Measurements from ENCODE around the gene ZMIZ1. TPM values are rescaled to one million over a fixed set of nuclear protein-coding genes. Genes with fewer than 3 reads are reported as not detected.

ZMIZ1 gene
- total and polyA plus RNA-seq, 2 experiments from 2014 or later, result 48.2 to 78.8 TPM

GRCh38 chr10:79051766-79052165, 17.0 kb upstream of the ZMIZ1 start:
- Histone ChIP-seq H3K4me1 (ENCODE audit: low read depth) (peaks cover 30% of the 10 kb centered on the region), H3K27me3 (no peaks in the 10 kb centered on the region), H3K4me3 (no peak overlapping the region), H3K9me3 (ENCODE audit: low read depth) (no peaks in the 10 kb centered on the region), H3K27ac (no peak overlapping the region), H3K36me3 (no peaks in the 10 kb centered on the region)
- DNase-seq (ENCODE audit: low read depth in 1 of 2, low spot score in 1 of 2), result no peak
- no peak for TF ChIP-seq CTCF (IDR thresholded peaks at IDR 0.05; ENCODE audit: low read depth, low read length)

- Histone ChIP-seq H3K9me3 (ENCODE audit: low read depth) (no peaks in the 10 kb centered on the region), H3K4me1 (ENCODE audit: low read depth) (peaks cover 23% of the 10 kb centered on the region), H3K36me3 (no peaks in the 10 kb centered on the region), H3K27ac (no peak overlapping the region), H3K4me3 (no peak overlapping the region), H3K27me3 (no peaks in the 10 kb centered on the region)
- peak; percentile 7 for TF ChIP-seq CTCF (IDR thresholded peaks at IDR 0.05; ENCODE audit: low read depth, low read length)
- DNase-seq (ENCODE audit: low read depth in 1 of 2, low spot score in 1 of 2), result peak; percentile 22 to 57
Observed at GRCh38 chr10:79052291-79053080, 16.3 kb upstream of the ZMIZ1 start.

GRCh38 chr10:79053081-79053434, 15.7 kb upstream of the ZMIZ1 start:
- no peak for TF ChIP-seq CTCF (IDR thresholded peaks at IDR 0.05; ENCODE audit: low read depth, low read length)
- no peaks in the 10 kb centered on the region for H3K27me3 ChIP-seq
- H3K4me1 ChIP-seq (ENCODE audit: low read depth), result peaks cover 20% of the 10 kb centered on the region
- DNase-seq (ENCODE audit: low read depth in 1 of 2, low spot score in 1 of 2), result no peak
- H3K36me3 ChIP-seq, result no peaks in the 10 kb centered on the region
- H3K4me3 ChIP-seq, result no peak overlapping the region
- no peaks in the 10 kb centered on the region for H3K9me3 ChIP-seq (ENCODE audit: low read depth)
- H3K27ac ChIP-seq, result no peak overlapping the region

GRCh38 chr10:79053481-79054202, 15.1 kb upstream of the ZMIZ1 start:
- DNase-seq (ENCODE audit: low read depth in 1 of 2, low spot score in 1 of 2), result no peak
- Histone ChIP-seq H3K4me3 (no peak overlapping the region), H3K36me3 (no peaks in the 10 kb centered on the region), H3K27me3 (no peaks in the 10 kb centered on the region), H3K27ac (no peak overlapping the region), H3K4me1 (ENCODE audit: low read depth) (peaks cover 16% of the 10 kb centered on the region), H3K9me3 (ENCODE audit: low read depth) (no peaks in the 10 kb centered on the region)
- TF ChIP-seq CTCF (IDR thresholded peaks at IDR 0.05; ENCODE audit: low read depth, low read length), result no peak

GRCh38 chr10:79054203-79055099, 14.3 kb upstream of the ZMIZ1 start:
- Histone ChIP-seq H3K27me3 (no peaks in the 10 kb centered on the region), H3K4me3 (no peak overlapping the region), H3K36me3 (no peaks in the 10 kb centered on the region), H3K27ac (no peak overlapping the region), H3K4me1 (ENCODE audit: low read depth) (peaks cover 22% of the 10 kb centered on the region), H3K9me3 (ENCODE audit: low read depth) (no peaks in the 10 kb centered on the region)
- DNase-seq (ENCODE audit: low read depth in 1 of 2, low spot score in 1 of 2), result no peak
- no peak for TF ChIP-seq CTCF (IDR thresholded peaks at IDR 0.05; ENCODE audit: low read depth, low read length)

Data from cardiac muscle cell (in vitro differentiated cells and primary cell).